Activated CD4-positive, alpha-beta T cell treated with anti-CD3 and anti-CD28 coated beads, Interleukin-2, amount 50 U/mL, for 48 hours (primary cell): ENCODE data around the gene POU2AF2.
"Not testable (repeated sequence)": the region's sequence is repeated elsewhere in the genome, so short reads cannot be mapped to it uniquely, and the experiment has no call there.

ENCODE experiments used
- DNase-seq, 2 experiments: peaks; one replicate each; pipeline ENCODE4 v3.0.0-alpha.2; 2020

Gene POU2AF2

GRCh38 chr11:111259896-111260295 lies 14.4 kb downstream of the POU2AF2 start:
- DNase-seq = no peak

- DNase-seq = no peak
Observed at GRCh38 chr11:111260811-111261210, 15.3 kb downstream of the POU2AF2 start.

DNA sequence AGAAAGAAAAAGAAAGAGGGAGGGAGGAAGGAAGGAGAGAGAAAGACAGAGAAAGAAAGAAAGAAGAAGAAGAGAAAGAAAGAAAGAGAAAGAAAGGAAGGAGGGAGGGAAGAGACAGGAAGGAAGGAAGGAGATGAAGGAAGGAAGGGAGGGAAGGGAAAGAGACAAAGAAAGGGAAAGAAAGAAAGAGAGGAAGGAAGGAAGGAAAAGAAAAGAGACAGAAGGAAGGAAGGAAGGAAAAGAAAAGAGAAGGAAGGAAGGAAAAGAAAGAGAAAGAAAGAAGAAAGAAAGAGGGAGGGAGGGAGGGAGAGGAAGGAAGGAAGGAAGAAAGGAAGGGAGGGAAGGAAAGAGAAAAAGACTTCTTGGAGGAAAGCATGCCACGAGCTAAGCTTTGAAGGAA lies 19.1 kb downstream of the POU2AF2 start:
- DNase-seq = no peak

DNA sequence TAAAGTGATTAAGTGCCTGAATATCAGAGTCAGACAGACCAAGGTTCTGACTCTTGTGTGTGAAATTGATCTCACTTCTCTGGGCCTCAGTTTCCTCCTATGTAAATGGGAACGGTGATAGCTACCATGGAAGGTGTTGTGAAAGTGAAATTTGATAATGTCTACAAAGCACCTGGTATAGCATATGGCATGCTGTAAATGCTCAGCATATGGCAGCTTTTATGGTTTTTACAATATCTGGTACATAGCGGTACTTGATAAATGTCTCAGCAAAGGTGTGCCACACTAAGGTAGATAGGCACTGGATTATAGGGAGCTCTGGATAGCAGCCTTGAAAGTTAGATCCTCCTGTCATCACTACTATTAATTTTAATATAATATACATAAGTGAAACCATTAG lies 19.9 kb downstream of the POU2AF2 start:
- DNase-seq = no peak

DNA sequence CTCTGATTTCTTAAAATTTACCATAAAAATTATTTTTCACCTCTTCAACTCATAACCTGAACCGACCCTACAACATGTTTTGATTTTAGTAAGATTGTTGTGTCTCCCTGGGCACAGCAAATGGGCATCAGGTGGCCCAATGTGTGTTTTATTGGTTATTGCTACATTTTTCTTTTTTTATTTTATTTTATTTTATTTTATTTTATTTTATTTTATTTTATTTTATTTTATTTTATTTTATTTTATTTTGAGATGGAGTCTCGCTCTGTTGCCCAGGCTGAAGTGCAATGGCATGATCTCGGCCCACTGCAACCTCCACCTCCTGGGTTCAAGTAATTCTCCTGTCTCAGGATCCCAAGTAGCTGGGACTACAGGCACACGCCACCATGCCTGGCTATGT lies 22.8 kb downstream of the POU2AF2 start:
- DNase-seq = not testable (repeated sequence)

- DNase-seq = no peak
Observed at GRCh38 chr11:111269146-111269868, 23.8 kb downstream of the POU2AF2 start.

DNA sequence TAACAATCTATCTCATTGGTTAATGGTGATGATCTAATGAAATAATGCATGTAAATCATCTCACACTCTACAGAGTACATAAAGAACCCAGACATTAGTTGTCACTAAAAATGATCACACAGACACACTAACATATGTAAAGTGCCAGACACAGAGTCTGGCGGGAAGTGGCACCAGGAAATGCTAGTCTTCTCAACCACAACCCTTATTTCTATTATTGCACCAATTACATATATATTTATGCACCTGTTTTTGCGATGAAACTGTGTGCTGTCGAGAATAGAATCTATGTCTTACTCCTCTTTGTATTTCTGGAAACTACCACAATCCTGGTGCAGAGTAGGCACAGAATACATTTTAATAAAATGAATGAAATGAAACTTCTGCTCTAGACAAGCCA lies 26.9 kb downstream of the POU2AF2 start:
- DNase-seq = no peak

GRCh38 chr11:111282562-111283075 lies 37.1 kb downstream of the POU2AF2 start:
- no peak for DNase-seq

- DNase-seq = no peak
Observed at GRCh38 chr11:111283945-111284481, 38.5 kb downstream of the POU2AF2 start.

DNA sequence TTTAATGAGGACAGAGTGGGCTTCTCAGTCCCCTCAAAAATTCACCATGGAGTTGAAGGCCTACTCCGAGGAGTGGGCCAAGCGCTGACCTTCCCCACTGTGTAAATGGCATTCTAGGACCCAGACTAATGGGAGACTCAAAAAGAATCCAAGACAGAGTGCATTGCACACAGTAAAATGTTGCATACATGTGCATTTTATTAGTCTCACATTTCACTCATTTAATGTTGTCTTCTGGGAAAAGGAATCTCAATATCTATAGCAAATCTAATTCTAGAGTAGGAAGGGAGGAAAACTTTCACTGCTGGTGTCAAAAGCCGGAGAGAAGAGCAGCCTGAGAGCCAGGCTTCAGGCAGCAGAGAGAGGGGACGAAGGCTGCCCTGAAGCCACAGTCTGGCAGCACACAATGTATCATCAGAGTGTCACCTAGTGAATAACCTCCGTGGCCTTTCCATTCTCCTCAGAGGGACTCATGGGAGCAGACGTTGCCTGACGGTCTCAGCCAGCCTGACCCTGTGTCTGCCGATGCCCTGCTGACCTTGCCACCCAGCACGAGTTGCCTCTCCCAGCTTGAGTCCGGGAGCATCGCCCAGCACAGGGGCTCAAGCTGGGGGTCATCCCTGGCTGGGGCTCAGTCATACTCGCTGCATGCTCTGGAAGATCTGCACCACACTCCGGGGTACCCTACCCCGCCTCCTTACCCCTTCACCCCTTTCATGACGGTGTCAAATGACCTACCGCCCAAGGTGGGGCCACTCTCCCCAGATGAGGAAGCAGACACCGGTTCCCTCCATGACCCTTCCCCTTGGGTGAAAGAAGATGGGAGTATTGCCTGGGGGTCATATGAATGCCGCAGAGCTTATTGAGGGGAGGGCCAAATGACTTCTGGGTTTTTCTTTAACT lies 39.9 kb downstream of the POU2AF2 start:
- DNase-seq = no peak

- DNase-seq = no peak
Observed at GRCh38 chr11:111291764-111292163, 46.2 kb downstream of the POU2AF2 start.

DNA sequence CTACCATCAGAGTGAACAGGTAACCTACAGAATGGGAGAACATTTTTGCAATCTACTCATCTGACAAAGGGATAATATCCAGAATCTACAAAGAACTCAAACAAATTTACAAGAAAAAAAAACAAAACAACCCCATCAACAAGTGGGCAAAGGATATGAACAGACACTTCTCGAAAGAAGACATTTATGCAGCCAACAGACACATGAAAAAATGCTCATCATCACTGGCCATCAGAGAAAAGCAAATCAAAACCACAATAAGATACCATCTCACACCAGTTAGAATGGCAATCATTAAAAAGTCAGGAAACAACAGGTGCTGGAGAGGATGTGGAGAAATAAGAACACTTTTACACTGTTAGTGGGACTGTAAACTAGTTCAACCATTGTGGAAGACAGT lies 46.9 kb downstream of the POU2AF2 start:
- DNase-seq = not testable (repeated sequence)

GRCh38 chr11:111296196-111296595 lies 50.7 kb downstream of the POU2AF2 start:
- no peak for DNase-seq

DNA sequence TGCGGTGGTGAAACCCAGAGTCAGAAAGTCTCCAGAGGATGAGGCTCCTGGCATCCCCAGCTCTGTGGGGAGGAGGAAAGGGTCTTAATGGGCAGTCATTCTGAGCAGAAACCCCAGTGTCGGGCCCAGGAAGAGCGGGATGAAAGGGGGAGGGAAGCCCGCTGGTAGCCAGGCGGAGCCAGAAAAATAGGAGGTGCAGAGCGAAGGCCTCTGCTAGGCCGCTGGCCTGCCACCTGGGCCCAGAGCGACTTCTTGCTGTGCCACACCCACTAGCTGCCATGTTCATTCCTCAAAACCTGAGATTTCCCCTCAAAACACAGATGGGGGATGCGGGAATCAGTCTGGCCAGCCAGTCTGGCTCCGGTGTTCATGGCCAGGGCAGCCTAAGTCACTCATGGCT lies 52.2 kb downstream of the POU2AF2 start:
- DNase-seq = no peak

GRCh38 chr11:111298413-111299100 lies 53.0 kb downstream of the POU2AF2 start, which contains the start of gene POU2AF3:
POU2AF3 (plus strand) TSS chr11:111298546; CDS start chr11:111298582, 36 bp downstream.
- DNase-seq = no peak

DNA sequence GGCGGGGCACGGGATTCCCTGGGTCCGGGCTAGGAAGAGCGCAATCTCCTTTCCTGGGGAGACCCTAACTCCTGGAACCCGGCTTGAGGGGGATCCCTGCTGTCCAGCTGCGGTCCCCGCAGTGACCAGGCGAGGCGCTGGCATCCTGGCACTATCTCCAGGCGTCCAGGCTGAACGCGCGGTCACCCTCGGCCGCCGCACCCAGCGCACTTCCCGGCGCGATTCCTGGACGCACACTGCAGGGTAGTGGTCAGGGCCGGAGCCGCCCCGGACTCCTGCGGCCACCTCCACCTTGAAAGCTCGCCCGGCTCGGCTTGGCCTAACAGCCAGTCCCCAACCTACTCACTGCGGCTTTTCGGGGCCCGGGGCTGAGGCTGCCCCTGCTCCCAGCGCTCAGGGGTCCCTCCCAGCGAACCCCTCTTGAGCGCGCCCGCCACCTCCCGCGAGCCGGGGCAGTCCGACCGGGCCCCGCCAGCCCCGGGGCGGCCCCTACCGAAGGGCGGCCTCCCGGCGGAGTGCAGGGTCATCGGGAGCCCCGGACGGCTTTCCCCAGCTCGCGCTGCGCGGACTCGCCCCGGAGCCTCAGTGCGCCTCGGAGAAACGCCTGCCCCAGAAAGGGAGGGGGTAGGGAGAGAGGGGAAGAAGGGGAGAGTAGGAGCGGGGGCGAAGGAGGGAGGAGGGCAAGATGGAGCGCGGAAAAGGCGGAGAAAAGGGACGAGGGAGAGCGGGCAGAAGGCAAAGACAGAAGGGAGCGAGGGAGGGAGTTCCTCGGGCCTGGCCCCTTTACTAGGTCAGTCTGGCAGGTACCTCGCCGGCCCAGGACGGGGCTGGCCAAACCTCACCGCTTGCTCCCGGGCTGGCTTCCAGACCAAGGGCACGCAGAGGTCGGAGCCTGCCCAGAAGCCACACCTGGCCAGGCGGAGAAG lies 53.8 kb downstream of the POU2AF2 start:
- DNase-seq = peak in 1 of 2 experiments; percentile 12

DNA sequence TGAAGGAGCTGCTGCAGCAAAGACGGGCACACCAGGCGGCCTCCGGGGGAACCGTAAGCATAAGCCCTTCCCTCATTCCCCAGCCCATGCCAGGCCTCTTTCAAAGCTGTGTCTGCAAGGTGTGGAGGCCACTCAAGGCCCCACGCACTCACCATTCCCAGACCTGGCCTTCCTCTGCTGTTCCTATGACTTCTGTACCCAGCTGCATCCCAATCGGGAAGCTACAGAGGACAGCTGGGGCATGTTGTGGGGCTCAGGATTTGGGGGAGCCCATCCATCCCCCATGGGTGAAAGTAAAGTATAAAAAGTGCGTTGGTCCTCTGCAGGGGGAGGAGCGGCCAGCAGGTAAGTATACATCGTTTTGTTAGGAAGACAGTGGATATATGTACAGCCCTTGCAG lies 55.0 kb downstream of the POU2AF2 start:
- no peak for DNase-seq

GRCh38 chr11:111301004-111301841 lies 55.7 kb downstream of the POU2AF2 start:
- no peak for DNase-seq

GRCh38 chr11:111301842-111302118 lies 56.3 kb downstream of the POU2AF2 start:
- no peak for DNase-seq

GRCh38 chr11:111302298-111302697 lies 56.8 kb downstream of the POU2AF2 start:
- DNase-seq = no peak

DNA sequence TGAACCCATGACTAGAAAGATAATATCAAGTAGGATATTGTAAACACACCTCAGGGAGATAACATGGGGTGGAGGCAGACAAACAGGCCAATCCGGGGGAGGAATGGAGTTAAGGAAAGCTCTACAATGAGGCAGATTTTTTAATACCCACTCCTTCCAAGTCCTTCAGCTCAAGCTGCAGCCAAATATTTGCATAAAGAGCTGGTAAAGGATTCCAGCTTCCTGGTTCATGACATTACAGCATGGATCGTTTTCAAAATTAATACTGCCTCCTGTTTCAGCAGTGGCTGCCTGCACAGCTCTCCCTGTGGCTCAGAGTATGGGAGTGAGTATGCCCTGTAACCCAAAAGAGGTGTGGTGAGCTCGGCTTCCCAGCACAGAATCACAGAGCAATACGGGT lies 57.9 kb downstream of the POU2AF2 start:
- DNase-seq = no peak
